Activated CD8-positive, alpha-beta memory T cell treated with anti-CD3 and anti-CD28 coated beads, Interleukin-2, amount 50 U/mL, for 48 hours (primary cell): ENCODE measurements around the gene SERPINB12.

Experiments used
- DNase-seq: peaks from one replicate; pipeline ENCODE4 v3.0.0-alpha.2; 2020

Gene SERPINB12

GRCh38 chr18:63542069-63542468 is at the start of gene SERPINB12:
SERPINB12 (plus strand) TSS chr18:63542369; CDS start chr18:63556160, 13,791 bp downstream.
- DNase-seq: no peak

- DNase-seq: no peak
These were observed 49.3 kb upstream of the SERPINB12 start for GRCh38 chr18:63492851-63493250.

DNA sequence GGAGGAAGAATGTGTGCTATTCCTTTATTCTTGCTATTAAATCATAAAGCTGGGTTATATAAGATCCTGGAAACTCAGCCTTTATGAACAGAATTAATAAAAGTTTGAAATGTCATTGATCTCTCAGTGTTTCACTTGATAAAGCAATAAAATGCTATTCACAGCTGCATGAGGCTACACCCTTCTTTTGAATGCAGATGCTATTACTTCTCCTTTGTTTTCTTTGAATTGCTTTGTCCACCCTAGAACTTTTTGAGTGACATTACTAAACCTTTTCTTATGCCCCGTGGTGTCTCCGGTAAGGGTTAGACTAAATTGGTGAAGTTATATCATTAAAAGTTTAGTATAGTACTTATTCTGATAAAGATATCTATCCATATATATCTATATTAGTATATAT is 46.5 kb upstream of the SERPINB12 start:
- DNase-seq: no peak

GRCh38 chr18:63505566-63506335 is 36.4 kb upstream of the SERPINB12 start:
- no peak for DNase-seq

GRCh38 chr18:63506336-63506646 is 35.9 kb upstream of the SERPINB12 start:
- no peak for DNase-seq

GRCh38 chr18:63508596-63508995 is 33.6 kb upstream of the SERPINB12 start:
- no peak for DNase-seq

GRCh38 chr18:63511285-63511684 is 30.9 kb upstream of the SERPINB12 start:
- no peak for DNase-seq

- no peak for DNase-seq
These were observed 27.8 kb upstream of the SERPINB12 start for GRCh38 chr18:63514326-63514725.

GRCh38 chr18:63514888-63515678 is 27.1 kb upstream of the SERPINB12 start:
- DNase-seq: no peak

DNA sequence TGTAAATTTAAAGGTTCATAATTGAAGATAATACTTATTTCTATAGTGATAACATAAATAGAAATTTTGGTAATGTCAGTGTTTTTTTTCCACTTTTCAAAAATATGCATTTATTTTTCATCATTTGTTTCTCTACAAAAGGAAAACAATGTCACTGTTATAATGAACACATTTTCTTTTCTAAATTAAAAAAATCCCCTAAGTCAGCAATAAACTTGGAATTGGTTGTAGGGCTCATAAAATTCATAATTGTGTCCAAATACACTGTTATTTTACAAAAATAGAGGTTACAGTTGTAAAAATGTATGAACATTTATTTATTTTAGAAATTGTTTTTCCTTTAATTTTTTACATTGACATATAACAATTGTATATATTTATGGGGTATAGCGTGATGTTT is 26.4 kb upstream of the SERPINB12 start:
- no peak for DNase-seq

GRCh38 chr18:63518178-63519012 is 23.8 kb upstream of the SERPINB12 start:
- DNase-seq: peak; percentile 61

- DNase-seq: no peak
These were observed 22.0 kb upstream of the SERPINB12 start for GRCh38 chr18:63520053-63520685.

DNA sequence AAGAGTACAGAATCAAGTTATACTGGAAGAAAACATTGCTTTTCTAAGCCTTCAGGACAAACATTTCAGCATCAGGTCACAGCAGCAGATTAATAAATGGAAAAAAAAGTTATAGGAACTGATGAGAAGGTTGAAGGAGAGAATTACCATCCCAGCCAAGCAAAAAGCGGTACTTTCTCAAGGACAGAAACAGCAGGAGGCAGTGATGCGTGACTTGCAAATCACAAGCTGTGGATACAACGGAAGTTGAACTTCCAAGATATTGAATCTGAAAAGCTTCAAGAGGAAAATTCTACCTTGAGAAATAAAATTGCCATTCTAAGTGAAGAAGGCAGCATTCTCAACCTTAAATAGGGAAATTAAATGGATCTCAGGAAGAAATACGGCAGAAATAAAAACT is 18.5 kb upstream of the SERPINB12 start:
- DNase-seq: no peak

DNA sequence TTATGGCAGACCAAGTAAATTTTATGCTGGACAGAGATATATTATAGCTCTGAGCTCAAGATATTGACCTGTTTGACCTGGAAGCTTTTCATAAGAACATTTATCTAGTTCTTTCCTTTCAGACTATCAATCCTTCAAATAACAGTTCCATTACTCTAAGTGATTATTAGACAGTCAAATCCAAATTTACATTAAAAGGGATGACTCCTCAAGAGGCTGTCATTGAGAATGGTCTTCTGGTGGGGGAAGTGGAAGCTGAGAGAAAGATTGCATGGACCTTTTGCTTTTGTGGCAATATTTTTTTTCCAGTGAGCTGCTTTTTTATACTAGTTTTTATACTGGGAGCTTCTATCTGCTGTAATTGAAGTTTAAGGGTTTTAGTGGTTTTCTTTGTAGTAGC is 14.9 kb upstream of the SERPINB12 start:
- no peak for DNase-seq

GRCh38 chr18:63528863-63529492 is 13.2 kb upstream of the SERPINB12 start:
- no peak for DNase-seq

- DNase-seq: no peak
These were observed 9.7 kb upstream of the SERPINB12 start for GRCh38 chr18:63532471-63532870.

DNA sequence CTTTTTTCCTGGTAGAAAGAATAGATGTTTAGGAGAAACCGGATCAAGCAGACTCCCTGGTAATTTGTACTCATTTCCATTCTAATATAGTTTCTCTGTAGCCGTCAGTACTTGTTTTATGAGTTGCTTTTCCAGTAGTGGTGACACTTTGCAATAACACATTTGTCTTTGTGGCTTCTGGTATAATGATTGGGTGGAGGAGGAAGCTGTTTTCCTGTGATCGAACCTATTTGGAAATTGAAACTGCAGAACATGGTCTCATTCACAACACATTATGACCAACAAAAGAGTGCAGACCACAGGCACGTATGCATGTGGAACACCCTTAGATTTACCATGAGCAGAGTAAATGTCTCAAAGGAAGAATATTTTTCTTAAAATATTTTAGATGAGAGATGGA is 7.6 kb upstream of the SERPINB12 start:
- no peak for DNase-seq

DNA sequence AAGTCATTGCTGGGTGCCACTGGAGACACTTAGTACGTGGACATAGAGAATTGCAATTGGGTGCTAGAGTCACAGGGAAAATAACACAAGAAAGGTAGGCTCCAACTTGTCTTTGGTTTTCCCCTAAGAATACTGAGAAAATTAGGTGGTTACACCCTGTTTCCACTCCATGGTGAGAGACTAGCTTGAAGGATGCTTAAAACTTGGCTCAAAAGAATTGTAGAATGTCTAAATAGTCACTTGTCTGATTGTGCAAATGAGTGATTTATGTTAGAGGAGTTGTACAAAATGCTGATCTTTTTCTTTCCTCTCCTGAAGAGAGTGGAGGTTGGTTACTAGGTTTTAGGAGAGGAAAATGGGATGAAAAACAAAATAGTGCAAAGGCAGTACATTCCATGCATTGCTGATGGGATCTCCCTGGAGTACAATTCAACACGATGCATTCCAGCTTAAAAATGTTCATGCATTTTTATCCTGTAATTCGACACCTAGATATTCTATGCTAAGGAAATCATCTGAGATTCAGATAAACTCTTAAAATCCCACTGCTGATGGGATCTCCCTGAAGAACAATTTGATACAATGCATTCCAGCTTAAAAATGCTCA is 2.2 kb upstream of the SERPINB12 start:
- no peak for DNase-seq

DNA sequence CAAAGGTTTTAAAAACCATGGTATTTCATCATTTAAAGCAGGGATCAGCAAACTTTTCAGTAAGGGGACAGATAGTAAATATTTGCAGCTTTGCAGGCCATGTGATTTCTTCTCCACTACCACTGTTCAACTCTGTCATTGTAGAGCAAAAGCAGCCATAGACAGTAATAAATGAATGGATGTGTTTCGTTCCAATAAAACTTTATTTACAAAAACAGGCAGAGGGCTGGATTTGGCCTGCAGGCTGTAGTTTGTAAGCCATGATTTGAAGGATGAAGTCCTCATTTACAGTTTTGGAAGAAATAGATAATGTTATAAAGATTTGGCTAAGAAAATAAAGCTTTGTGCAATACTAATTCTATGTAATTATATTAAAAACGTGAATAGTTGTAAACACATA is 1.8 kb downstream of the SERPINB12 start:
- no peak for DNase-seq

GRCh38 chr18:63545000-63545399 is 2.8 kb downstream of the SERPINB12 start:
- DNase-seq: no peak

DNA sequence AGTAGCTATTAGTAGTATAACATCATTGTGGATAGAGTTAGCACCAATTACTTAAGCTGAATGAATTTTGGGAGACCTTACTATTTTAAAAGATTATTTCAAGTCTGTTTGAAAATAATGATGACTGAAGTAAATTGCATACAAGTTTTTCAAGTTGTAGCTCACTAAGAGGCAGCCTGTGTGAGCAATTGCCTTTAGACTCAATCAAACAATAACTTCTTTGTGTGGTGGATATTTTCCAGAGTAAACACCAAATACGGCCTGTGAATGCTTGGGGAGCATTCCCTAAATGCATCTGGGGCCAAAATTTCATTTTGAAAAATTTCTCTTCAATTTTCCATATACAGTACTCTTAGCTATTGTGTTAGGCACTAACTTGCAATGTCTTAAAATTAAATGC is 7.9 kb downstream of the SERPINB12 start:
- DNase-seq: no peak

DNA sequence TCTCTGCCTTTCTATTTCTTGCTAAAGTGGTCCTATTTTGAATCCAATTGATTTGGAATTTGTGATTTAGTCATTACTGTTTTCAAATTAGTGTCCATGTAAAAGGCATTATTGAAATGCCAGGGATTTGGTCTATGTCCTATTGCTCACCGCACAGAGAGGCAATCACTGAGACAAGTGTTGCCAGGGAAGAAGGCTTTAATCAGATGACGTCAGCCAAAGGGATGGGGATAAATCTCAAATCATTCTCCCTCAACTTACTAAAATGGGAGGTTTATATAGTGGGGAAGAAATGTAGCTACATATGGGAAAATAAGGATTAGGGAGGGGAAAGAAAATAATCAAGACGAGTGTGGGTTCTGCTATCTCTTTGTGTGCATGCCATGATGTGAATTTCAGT is 9.6 kb downstream of the SERPINB12 start:
- DNase-seq: no peak
